Epithelial cell of esophagus (primary cell): ENCODE results near the gene EGLN2.
"Not testable (repeated sequence)": the region's sequence is repeated elsewhere in the genome, so short reads cannot be mapped to it uniquely, and the experiment has no call there.

Experiments
- DNase-seq: peaks from one replicate; pipeline ENCODE4 v3.0.0; 2010; ENCODE audit warnings: low read depth
- H3K4me3 ChIP-seq: 2 replicates; pipeline ENCODE4 v1.5.1; 2011; ENCODE audit warnings: mild to moderate bottlenecking, low read length, control low read depth
- TF ChIP-seq, protein P1 (sequence below): IDR thresholded peaks from 2 replicates; pipeline ENCODE4 v1.5.1; 2011; ENCODE audit warnings: low read depth, mild to moderate bottlenecking, low read length, control low read depth, inconsistent platforms; ENCODE audit not compliant: insufficient read depth; ENCODE audit errors: missing control alignments

EGLN2 gene

GRCh38 chr19:40819479-40820234 is 20.7 kb downstream of the EGLN2 start:
- TF ChIP-seq, protein P1, sequence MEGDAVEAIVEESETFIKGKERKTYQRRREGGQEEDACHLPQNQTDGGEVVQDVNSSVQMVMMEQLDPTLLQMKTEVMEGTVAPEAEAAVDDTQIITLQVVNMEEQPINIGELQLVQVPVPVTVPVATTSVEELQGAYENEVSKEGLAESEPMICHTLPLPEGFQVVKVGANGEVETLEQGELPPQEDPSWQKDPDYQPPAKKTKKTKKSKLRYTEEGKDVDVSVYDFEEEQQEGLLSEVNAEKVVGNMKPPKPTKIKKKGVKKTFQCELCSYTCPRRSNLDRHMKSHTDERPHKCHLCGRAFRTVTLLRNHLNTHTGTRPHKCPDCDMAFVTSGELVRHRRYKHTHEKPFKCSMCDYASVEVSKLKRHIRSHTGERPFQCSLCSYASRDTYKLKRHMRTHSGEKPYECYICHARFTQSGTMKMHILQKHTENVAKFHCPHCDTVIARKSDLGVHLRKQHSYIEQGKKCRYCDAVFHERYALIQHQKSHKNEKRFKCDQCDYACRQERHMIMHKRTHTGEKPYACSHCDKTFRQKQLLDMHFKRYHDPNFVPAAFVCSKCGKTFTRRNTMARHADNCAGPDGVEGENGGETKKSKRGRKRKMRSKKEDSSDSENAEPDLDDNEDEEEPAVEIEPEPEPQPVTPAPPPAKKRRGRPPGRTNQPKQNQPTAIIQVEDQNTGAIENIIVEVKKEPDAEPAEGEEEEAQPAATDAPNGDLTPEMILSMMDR: peak; percentile 73
- not testable (repeated sequence) for H3K4me3 ChIP-seq
- peak; percentile 31 for DNase-seq

- DNase-seq: no peak
Observed at GRCh38 chr19:40822161-40822560, 23.2 kb downstream of the EGLN2 start.

GRCh38 chr19:40822704-40823553 is 23.9 kb downstream of the EGLN2 start:
- not testable (repeated sequence) for DNase-seq, H3K4me3 ChIP-seq

More at GRCh38 chr19:40822161-40822560, 23.2 kb downstream of the EGLN2 start:
- H3K4me3 ChIP-seq: no peak overlapping the region
- TF ChIP-seq, protein P1: no peak

DNA sequence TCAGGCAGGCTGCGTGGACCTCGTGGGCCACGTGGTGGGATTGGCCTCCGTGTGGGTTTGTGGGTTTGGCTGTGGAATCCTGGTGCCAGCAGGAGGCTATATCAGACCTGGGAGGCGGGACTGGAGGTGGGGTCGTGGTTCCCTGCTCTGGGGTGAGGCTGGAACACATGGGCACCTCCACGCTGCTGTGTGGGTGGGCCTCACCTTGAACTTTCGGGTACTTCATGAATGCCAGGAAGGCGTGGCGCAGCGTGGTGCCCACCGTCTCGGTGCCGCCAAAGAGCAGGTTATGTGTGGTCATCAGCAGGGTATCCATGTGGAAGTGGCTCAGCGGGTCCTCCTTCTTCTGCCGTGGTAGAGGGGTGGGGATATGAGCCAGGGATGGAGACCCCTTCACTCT is 25.9 kb downstream of the EGLN2 start:
- H3K4me3 ChIP-seq, DNase-seq: not testable (repeated sequence)

- DNase-seq, H3K4me3 ChIP-seq: not testable (repeated sequence)
Observed at GRCh38 chr19:40825460-40826095, 26.6 kb downstream of the EGLN2 start.

DNA sequence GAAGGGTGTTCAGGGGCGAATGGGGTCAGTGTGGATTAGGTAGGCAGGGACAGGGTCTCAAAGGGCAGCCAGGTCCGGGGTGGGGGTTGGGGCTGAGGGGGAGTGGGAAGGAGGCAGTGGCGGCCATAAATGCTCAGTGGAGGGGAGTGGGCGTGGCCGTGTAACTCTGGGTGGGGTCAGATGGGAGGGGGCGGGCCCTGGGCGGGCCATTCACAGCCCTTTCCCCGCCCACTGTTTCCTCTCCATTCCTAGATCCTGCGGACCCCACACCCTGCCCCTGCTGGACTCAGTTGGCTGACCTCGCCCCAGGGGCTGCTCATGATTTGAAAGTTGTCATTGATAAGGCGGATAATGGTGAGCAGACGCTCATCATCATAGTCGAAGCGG is 27.3 kb downstream of the EGLN2 start:
- DNase-seq, H3K4me3 ChIP-seq: not testable (repeated sequence)

DNA sequence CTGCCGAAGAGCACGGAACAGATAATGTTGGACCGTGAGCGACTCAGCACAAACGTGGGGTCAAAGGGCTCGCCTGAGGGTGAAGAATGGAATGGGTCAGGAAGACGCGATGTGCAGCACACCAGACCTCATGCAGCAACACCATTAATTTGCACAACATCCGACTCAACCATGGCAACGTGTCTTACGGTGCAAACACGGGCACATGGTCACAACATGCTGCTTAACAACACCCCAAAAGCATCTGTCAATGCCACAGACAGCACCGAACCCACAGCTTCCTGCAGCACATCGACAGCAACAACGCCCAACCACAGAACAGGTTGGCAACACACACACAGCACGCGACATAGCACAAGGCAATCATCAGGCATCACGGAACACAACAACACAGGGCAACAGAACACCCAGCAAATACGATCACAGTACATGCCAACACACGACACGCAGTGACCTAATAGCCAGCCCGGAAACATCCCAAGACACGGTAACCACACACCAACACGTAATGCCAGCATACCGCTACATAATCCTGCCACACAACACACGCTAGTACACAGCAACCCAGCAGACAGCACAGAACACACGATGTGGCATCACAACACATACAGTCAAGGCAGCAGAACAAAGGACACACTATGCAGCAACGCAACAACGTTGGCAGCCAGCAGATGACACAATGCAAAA is 27.9 kb downstream of the EGLN2 start:
- DNase-seq: not testable (repeated sequence)

GRCh38 chr19:40827386-40828247 is 28.6 kb downstream of the EGLN2 start:
- DNase-seq: no peak
- TF ChIP-seq, protein P1: no peak
- no peak overlapping the region for H3K4me3 ChIP-seq

More for the DNA sequence above, 27.9 kb downstream of the EGLN2 start:
- not testable (repeated sequence) for H3K4me3 ChIP-seq

DNA sequence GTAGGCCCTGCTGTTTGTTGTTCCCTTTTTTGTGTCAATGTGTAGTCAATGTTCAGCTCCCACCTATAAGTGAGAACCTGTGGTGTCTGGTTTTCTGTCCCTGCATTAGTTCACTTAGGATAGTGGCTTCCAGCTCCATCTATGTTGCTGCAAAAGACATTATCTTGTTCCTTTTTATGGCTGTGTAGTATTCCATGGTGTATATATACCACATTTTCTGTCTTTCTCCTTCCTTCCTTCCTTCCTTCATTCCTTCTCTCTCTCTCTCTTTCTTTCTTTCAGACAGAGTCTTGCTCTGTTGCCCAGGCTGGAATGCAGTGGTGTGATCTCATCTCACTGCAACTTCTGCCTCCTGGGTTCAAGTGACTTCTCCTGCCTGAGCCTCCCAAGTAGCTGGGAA is 30.2 kb downstream of the EGLN2 start:
- TF ChIP-seq, protein P1: no peak
- H3K4me3 ChIP-seq: no peak overlapping the region
- DNase-seq: no peak

DNA sequence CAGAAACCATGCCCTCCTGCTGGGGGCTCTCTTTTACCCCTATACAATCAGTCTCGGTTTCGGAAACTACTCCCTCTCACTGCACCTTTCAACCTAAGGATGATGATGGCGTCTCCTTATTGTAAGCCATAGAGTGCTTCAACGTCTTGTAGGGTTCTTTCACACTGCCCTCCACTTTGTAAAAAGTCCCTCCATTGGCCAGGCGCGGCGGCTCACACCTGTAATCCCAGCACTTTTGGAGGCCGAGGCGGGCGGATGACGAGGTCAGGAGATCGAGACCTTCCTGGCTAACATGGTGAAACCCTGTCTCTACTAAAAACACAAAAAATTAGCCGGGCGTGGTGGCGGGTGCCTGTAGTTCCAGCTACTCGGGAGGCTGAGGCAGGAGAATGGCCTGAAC is 31.8 kb downstream of the EGLN2 start:
- not testable (repeated sequence) for DNase-seq

More for the DNA sequence above, 31.8 kb downstream of the EGLN2 start:
- not testable (repeated sequence) for H3K4me3 ChIP-seq
